Fibroblast of villous mesenchyme (primary cell): ENCODE results near the gene OTOF. TPM values are rescaled to one million over a fixed set of nuclear protein-coding genes. Genes with fewer than 3 reads are reported as not detected.

Source experiments
- total RNA-seq: library from RNA; depleted of rRNA; stranded (reverse); fragments of >200 nt; gene quantifications from 2 replicates; pipeline ENCODE4 v1.2.3, GENCODE V29; 2012

Gene OTOF
- total RNA-seq, 1 donor, result under 0.01 TPM

Other genes with a start within 250 kb of the OTOF start
- gene HADHA, start 233.5 kb downstream of the OTOF start, total RNA-seq, result 120 and 122 TPM in 2 replicates
- 80.5 and 106 TPM in 2 replicates for gene HADHB, start 233.2 kb downstream of the OTOF start, total RNA-seq
- gene SELENOI, start 132.0 kb downstream of the OTOF start, total RNA-seq, result 17.4 and 34.1 TPM in 2 replicates
- under 0.01 TPM in 2 replicates for gene ADGRF3, start 131.3 kb downstream of the OTOF start, total RNA-seq
- gene DRC1, start 76.2 kb downstream of the OTOF start, total RNA-seq, result 0.64 TPM in 1 of 2 replicates, not detected in the other
- not detected in 2 replicates for gene CIB4, start 163.2 kb upstream of the OTOF start, total RNA-seq
- under 0.01 TPM in 2 replicates for gene KCNK3, start 214.6 kb upstream of the OTOF start, total RNA-seq